Measurements from ENCODE around the gene NDUFAF3. TPM values are rescaled to one million over a fixed set of nuclear protein-coding genes. Genes with fewer than 3 reads are reported as not detected.

The NDUFAF3 gene
- total RNA-seq, 4 donors from 2014 or later = 116 to 122 (median 118) TPM

GRCh38 chr3:48982686-48983085, 39.2 kb upstream of the NDUFAF3 start:
- no peaks in the 10 kb centered on the region for H3K27me3 ChIP-seq
- TF ChIP-seq EP300 (IDR thresholded peaks at IDR 0.05) = no peak
- TF ChIP-seq CTCF (IDR thresholded peaks at IDR 0.05) = no peak
- TF ChIP-seq POLR2A (IDR thresholded peaks at IDR 0.05) = no peak
- no peak overlapping the region for H3K27ac ChIP-seq
- no peaks in the 10 kb centered on the region for H3K9me3 ChIP-seq
- DNase-seq (ENCODE audit: low spot score in 2 of 2) = no peak
- H3K4me3 ChIP-seq = no peak overlapping the region
- H3K36me3 ChIP-seq = peaks cover 6 to 83% (median 24%) of the 10 kb centered on the region in 3 donors
- H3K4me1 ChIP-seq = peaks cover 0 to 8% (median 0%) of the 10 kb centered on the region in 4 donors
- 53 to 70% methylated on average over 5 of the region's 5 CpGs for WGBS, 2 donors

- Histone ChIP-seq H3K9me3 (no peaks in the 10 kb centered on the region), H3K36me3 (peaks cover 6 to 79% (median 20%) of the 10 kb centered on the region in 3 donors), H3K27ac (no peak overlapping the region), H3K27me3 (no peaks in the 10 kb centered on the region), H3K4me3 (no peak overlapping the region), H3K4me1 (peaks cover 0 to 12% (median 0%) of the 10 kb centered on the region in 4 donors)
- 86 to 88% methylated on average over 4 of the region's 4 CpGs for whole genome bisulfite sequencing, 2 donors
- no peak for TF ChIP-seq EP300 (IDR thresholded peaks at IDR 0.05)
- no peak for TF ChIP-seq CTCF (IDR thresholded peaks at IDR 0.05)
- no peak for TF ChIP-seq POLR2A (IDR thresholded peaks at IDR 0.05)
- DNase-seq (ENCODE audit: low spot score in 2 of 2) = no peak
Observed at GRCh38 chr3:48983096-48983495, 38.8 kb upstream of the NDUFAF3 start.

GRCh38 chr3:48984663-48985062, 37.3 kb upstream of the NDUFAF3 start:
- no peak for DNase-seq (ENCODE audit: low spot score in 2 of 2)
- no peak overlapping the region for H3K4me3 ChIP-seq
- no peaks in the 10 kb centered on the region for H3K9me3 ChIP-seq
- TF ChIP-seq EP300 (IDR thresholded peaks at IDR 0.05) (no peak), CTCF (IDR thresholded peaks at IDR 0.05) (no peak), POLR2A (IDR thresholded peaks at IDR 0.05) (no peak)
- H3K27ac ChIP-seq = no peak overlapping the region
- peaks cover 0 to 26% (median 8%) of the 10 kb centered on the region in 4 donors for H3K4me1 ChIP-seq
- peaks cover 6 to 65% (median 20%) of the 10 kb centered on the region in 3 donors for H3K36me3 ChIP-seq
- no peaks in the 10 kb centered on the region for H3K27me3 ChIP-seq

GRCh38 chr3:48985831-48986376, 36.0 kb upstream of the NDUFAF3 start:
- no peak for DNase-seq (ENCODE audit: low spot score in 2 of 2)
- H3K4me1 ChIP-seq = peaks cover 0 to 28% (median 9%) of the 10 kb centered on the region in 4 donors
- H3K36me3 ChIP-seq = peaks cover 6 to 52% (median 11%) of the 10 kb centered on the region in 3 donors
- whole genome bisulfite sequencing, 2 donors = 87 to 90% methylated on average over 7 of the region's 7 CpGs
- H3K27me3 ChIP-seq = no peaks in the 10 kb centered on the region
- no peaks in the 10 kb centered on the region for H3K9me3 ChIP-seq
- no peak overlapping the region for H3K27ac ChIP-seq
- H3K4me3 ChIP-seq = no peak overlapping the region
- no peak for TF ChIP-seq CTCF (IDR thresholded peaks at IDR 0.05)
- no peak for TF ChIP-seq EP300 (IDR thresholded peaks at IDR 0.05)
- TF ChIP-seq POLR2A (IDR thresholded peaks at IDR 0.05) = no peak

- Histone ChIP-seq H3K4me1 (peaks cover 4 to 38% (median 18%) of the 10 kb centered on the region in 4 donors), H3K4me3 (peak overlapping the region; percentile 89 to 96 (median 92)), H3K9me3 (no peaks in the 10 kb centered on the region), H3K36me3 (peaks cover 0 to 29% (median 0%) of the 10 kb centered on the region in 3 donors), H3K27ac (peak overlapping the region; percentile 86 to 98 (median 94)), H3K27me3 (no peaks in the 10 kb centered on the region)
- no peak for TF ChIP-seq EP300 (IDR thresholded peaks at IDR 0.05)
- TF ChIP-seq CTCF (IDR thresholded peaks at IDR 0.05) = no peak
- no peak for TF ChIP-seq POLR2A (IDR thresholded peaks at IDR 0.05)
- WGBS, 2 donors = 2 to 9% methylated on average over 5 to 17 of the region's 21 CpGs
- no peak for DNase-seq (ENCODE audit: low spot score in 2 of 2)
Observed at GRCh38 chr3:48989126-48989795, 32.7 kb upstream of the NDUFAF3 start.

Measured in tibial nerve (tissue), 4 donors.